Measurements from ENCODE around the gene FADS2. TPM values are rescaled to one million over a fixed set of nuclear protein-coding genes. Genes with fewer than 3 reads are reported as not detected.

FADS2 gene
- total RNA-seq, 4 donors from 2014 or later: 2.8 to 9.3 (median 7.0) TPM

DNA sequence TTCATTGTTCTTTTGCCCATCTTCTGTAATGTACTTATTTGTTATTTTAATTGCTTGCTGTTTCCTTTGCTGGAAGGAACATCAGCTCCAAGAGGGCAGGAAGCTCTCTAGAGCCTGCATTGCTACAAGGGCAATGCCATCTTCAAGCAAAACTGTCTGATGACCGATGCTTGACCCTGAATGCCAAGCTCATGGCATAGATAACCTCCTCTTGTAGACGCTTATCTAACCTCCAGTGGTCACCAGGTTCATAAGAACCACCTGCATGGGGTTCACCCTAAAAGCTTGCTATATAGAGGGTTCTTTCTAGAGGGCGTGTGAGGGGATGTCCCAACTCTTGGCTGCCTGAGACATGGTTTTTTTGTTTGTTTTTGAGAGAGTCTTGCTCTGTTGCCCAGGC lies 46.8 kb downstream of the FADS2 start:
- Histone ChIP-seq H3K27me3 (no peaks in the 10 kb centered on the region), H3K27ac (no peak overlapping the region), H3K36me3 (no peaks in the 10 kb centered on the region), H3K9me3 (no peaks in the 10 kb centered on the region), H3K4me3 (replicated peaks in 1 of 3) (no peak overlapping the region), H3K4me1 (peaks cover 5 to 17% of the 10 kb centered on the region in 2 donors)
- intact Hi-C loops (cut with DNase I): no loop called here
- no peak for DNase-seq
- WGBS, 2 donors: 75 to 85% methylated on average over 3 of the region's 3 CpGs
- no peak for TF ChIP-seq POLR2A (IDR thresholded peaks at IDR 0.05)
- TF ChIP-seq, protein P1, sequence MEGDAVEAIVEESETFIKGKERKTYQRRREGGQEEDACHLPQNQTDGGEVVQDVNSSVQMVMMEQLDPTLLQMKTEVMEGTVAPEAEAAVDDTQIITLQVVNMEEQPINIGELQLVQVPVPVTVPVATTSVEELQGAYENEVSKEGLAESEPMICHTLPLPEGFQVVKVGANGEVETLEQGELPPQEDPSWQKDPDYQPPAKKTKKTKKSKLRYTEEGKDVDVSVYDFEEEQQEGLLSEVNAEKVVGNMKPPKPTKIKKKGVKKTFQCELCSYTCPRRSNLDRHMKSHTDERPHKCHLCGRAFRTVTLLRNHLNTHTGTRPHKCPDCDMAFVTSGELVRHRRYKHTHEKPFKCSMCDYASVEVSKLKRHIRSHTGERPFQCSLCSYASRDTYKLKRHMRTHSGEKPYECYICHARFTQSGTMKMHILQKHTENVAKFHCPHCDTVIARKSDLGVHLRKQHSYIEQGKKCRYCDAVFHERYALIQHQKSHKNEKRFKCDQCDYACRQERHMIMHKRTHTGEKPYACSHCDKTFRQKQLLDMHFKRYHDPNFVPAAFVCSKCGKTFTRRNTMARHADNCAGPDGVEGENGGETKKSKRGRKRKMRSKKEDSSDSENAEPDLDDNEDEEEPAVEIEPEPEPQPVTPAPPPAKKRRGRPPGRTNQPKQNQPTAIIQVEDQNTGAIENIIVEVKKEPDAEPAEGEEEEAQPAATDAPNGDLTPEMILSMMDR (IDR thresholded peaks at IDR 0.05): no peak

- DNase-seq: no peak
- Histone ChIP-seq H3K4me3 (replicated peaks in 1 of 3) (no peak overlapping the region), H3K27ac (no peak overlapping the region), H3K9me3 (no peaks in the 10 kb centered on the region), H3K4me1 (peaks cover 5 to 17% of the 10 kb centered on the region in 2 donors), H3K36me3 (no peaks in the 10 kb centered on the region), H3K27me3 (no peaks in the 10 kb centered on the region)
- intact Hi-C loops (cut with DNase I): no loop called here
- whole genome bisulfite sequencing, 2 donors: 94 to 100% methylated on average over 4 to 14 of the region's 14 CpGs
- no peak for TF ChIP-seq POLR2A (IDR thresholded peaks at IDR 0.05)
- TF ChIP-seq, protein P1 (IDR thresholded peaks at IDR 0.05): no peak
These were observed 47.6 kb downstream of the FADS2 start for GRCh38 chr11:61875698-61876097.

DNA sequence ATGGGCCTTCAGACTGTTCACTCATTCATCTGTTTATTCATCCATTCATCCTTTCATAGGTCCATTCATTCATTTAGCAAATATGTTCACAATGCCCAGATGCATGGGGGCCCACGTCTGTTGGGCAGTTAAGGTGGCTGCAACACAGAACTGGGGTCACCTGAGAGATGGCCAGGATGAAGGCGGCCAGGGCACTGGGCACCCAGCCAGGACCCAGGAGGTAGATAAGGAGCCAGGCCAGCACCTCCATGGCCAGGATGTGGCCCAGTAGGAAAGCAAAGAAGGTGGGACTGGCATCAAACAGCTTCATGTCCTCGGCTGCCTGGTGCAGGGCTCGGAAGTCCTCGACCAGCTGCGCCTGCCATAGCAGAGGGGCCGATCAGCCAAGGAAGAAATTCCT lies 51.1 kb downstream of the FADS2 start:
- no peaks in the 10 kb centered on the region for H3K27me3 ChIP-seq
- no peak overlapping the region for H3K4me3 ChIP-seq (replicated peaks in 1 of 3)
- 85 to 92% methylated on average over 2 to 7 of the region's 7 CpGs for WGBS, 2 donors
- H3K4me1 ChIP-seq: peaks cover 5 to 9% of the 10 kb centered on the region in 2 donors
- DNase-seq: no peak
- intact Hi-C loops (cut with DNase I): no loop called here
- H3K36me3 ChIP-seq: no peaks in the 10 kb centered on the region
- no peak for TF ChIP-seq POLR2A (IDR thresholded peaks at IDR 0.05)
- TF ChIP-seq, protein P1 (IDR thresholded peaks at IDR 0.05): no peak
- H3K9me3 ChIP-seq: no peaks in the 10 kb centered on the region
- no peak overlapping the region for H3K27ac ChIP-seq

GRCh38 chr11:61880031-61880430 lies 51.9 kb downstream of the FADS2 start:
- Histone ChIP-seq H3K9me3 (no peaks in the 10 kb centered on the region), H3K4me3 (replicated peaks in 1 of 3) (no peak overlapping the region), H3K27me3 (no peaks in the 10 kb centered on the region), H3K4me1 (no peaks in the 10 kb centered on the region), H3K27ac (no peak overlapping the region), H3K36me3 (no peaks in the 10 kb centered on the region)
- 93 to 94% methylated on average over 10 to 11 of the region's 11 CpGs for WGBS, 2 donors
- intact Hi-C loops (cut with DNase I): no loop called here
- no peak for DNase-seq
- no peak for TF ChIP-seq POLR2A (IDR thresholded peaks at IDR 0.05)
- TF ChIP-seq, protein P1 (IDR thresholded peaks at IDR 0.05): no peak

DNA sequence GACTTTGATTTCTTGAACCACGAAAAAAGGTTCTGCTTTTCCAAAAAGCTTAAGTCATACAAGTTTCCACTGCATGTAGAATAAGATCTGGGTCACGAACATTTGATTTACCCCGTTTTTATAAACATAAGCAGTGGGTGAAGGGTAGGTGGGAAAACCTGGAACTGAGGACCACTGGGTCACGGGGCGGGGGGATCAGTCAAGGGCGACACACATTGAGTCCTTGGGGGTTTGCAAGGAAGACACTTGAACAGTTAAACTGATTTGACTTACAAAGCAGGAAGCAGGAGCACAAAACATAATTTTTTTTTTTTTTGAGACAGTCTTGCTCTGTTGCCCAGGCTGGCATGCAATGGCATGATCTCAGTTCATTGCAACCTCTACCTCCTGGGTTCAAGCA lies 52.4 kb downstream of the FADS2 start:
- Histone ChIP-seq H3K27ac (no peak overlapping the region), H3K4me1 (no peaks in the 10 kb centered on the region), H3K27me3 (no peaks in the 10 kb centered on the region), H3K9me3 (no peaks in the 10 kb centered on the region), H3K4me3 (replicated peaks in 1 of 3) (no peak overlapping the region), H3K36me3 (no peaks in the 10 kb centered on the region)
- DNase-seq: no peak
- intact Hi-C loops (cut with DNase I): no loop called here
- TF ChIP-seq POLR2A (IDR thresholded peaks at IDR 0.05): no peak
- TF ChIP-seq, protein P1 (IDR thresholded peaks at IDR 0.05): no peak
- WGBS, 2 donors: 69 to 77% methylated on average over 6 of the region's 6 CpGs
